Measurements from ENCODE around the gene CTRB1.

The CTRB1 gene

GRCh38 chr16:75273054-75273925 lies 54.5 kb downstream of the CTRB1 start:
- TF ChIP-seq, protein P1, sequence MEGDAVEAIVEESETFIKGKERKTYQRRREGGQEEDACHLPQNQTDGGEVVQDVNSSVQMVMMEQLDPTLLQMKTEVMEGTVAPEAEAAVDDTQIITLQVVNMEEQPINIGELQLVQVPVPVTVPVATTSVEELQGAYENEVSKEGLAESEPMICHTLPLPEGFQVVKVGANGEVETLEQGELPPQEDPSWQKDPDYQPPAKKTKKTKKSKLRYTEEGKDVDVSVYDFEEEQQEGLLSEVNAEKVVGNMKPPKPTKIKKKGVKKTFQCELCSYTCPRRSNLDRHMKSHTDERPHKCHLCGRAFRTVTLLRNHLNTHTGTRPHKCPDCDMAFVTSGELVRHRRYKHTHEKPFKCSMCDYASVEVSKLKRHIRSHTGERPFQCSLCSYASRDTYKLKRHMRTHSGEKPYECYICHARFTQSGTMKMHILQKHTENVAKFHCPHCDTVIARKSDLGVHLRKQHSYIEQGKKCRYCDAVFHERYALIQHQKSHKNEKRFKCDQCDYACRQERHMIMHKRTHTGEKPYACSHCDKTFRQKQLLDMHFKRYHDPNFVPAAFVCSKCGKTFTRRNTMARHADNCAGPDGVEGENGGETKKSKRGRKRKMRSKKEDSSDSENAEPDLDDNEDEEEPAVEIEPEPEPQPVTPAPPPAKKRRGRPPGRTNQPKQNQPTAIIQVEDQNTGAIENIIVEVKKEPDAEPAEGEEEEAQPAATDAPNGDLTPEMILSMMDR (IDR thresholded peaks at IDR 0.05; ENCODE audit: insufficient read depth, missing control alignments), result no peak
- DNase-seq (ENCODE audit: insufficient read length, low spot score), result no peak
- no peak for FAIRE-seq
